HG03469 (cell line): ENCODE data around the gene PHKB.
"Not testable (repeated sequence)": the region's sequence is repeated elsewhere in the genome, so short reads cannot be mapped to it uniquely, and the experiment has no call there.

Experiments used
- ATAC-seq: cut with Tn5 transposase; IDR thresholded peaks from one replicate; pipeline ENCODE4 v1.9.1; 2021; ENCODE audit warnings: mild to moderate bottlenecking, moderate library complexity, moderate number of reproducible peaks; ENCODE audit not compliant: unreplicated experiment

PHKB gene

GRCh38 chr16:47460711-47461597 is at the start of gene PHKB, which contains the start of gene ITFG1:
PHKB (plus strand) TSS chr16:47461331; CDS start chr16:47461351, 20 bp downstream.
ITFG1 (minus strand) TSS chr16:47461063; CDS start chr16:47461045, 18 bp downstream.
- ATAC-seq, result peak; percentile 44

- no peak for ATAC-seq
These were observed 48.1 kb upstream of the PHKB start for GRCh38 chr16:47413041-47413440.

- ATAC-seq, result no peak
These were observed 44.3 kb upstream of the PHKB start for GRCh38 chr16:47416869-47417268.

- no peak for ATAC-seq
These were observed 36.3 kb upstream of the PHKB start for GRCh38 chr16:47424846-47425245.

GRCh38 chr16:47426806-47427205 is 34.3 kb upstream of the PHKB start:
- no peak for ATAC-seq

- no peak for ATAC-seq
These were observed 29.2 kb upstream of the PHKB start for GRCh38 chr16:47431960-47432359.

GRCh38 chr16:47434274-47434673 is 26.9 kb upstream of the PHKB start:
- not testable (repeated sequence) for ATAC-seq

- not testable (repeated sequence) for ATAC-seq
These were observed 21.1 kb upstream of the PHKB start for GRCh38 chr16:47440066-47440465.

GRCh38 chr16:47442884-47443283 is 18.2 kb upstream of the PHKB start:
- ATAC-seq, result not testable (repeated sequence)

GRCh38 chr16:47446431-47446830 is 14.7 kb upstream of the PHKB start:
- no peak for ATAC-seq

- no peak for ATAC-seq
These were observed 12.1 kb upstream of the PHKB start for GRCh38 chr16:47448830-47449575.

- ATAC-seq, result no peak
These were observed 11.3 kb upstream of the PHKB start for GRCh38 chr16:47449788-47450187.

- ATAC-seq, result no peak
These were observed 2.8 kb upstream of the PHKB start for GRCh38 chr16:47458331-47458730.

GRCh38 chr16:47459603-47460002 is 1.5 kb upstream of the PHKB start:
- ATAC-seq, result no peak

- ATAC-seq, result no peak
These were observed 796 bp upstream of the PHKB start for GRCh38 chr16:47460359-47460710.

GRCh38 chr16:47461598-47462266 is 601 bp downstream of the PHKB start:
- no peak for ATAC-seq

GRCh38 chr16:47463771-47464624 is 2.9 kb downstream of the PHKB start:
- no peak for ATAC-seq

GRCh38 chr16:47465919-47466630 is 4.9 kb downstream of the PHKB start:
- no peak for ATAC-seq

GRCh38 chr16:47467501-47467900 is 6.4 kb downstream of the PHKB start:
- ATAC-seq, result no peak
